ENCODE results near the gene ADGRV1.

Gene ADGRV1

GRCh38 chr5:91090995-91091394 is 532.4 kb downstream of the ADGRV1 start:
- DNase-seq = peak; percentile 9

- DNase-seq = no peak
These were observed 533.1 kb downstream of the ADGRV1 start for GRCh38 chr5:91091471-91092234.

- no peak for DNase-seq
These were observed 534.5 kb downstream of the ADGRV1 start for GRCh38 chr5:91092859-91093783.

- peak; percentile 16 for DNase-seq
These were observed 536.7 kb downstream of the ADGRV1 start for GRCh38 chr5:91095313-91095712.

- no peak for DNase-seq
These were observed 537.3 kb downstream of the ADGRV1 start for GRCh38 chr5:91095786-91096385.

- DNase-seq = no peak
These were observed 539.9 kb downstream of the ADGRV1 start for GRCh38 chr5:91098541-91098940.

GRCh38 chr5:91101600-91102379 is 543.2 kb downstream of the ADGRV1 start:
- peak; percentile 88 for DNase-seq

GRCh38 chr5:91103353-91104061 is 544.9 kb downstream of the ADGRV1 start:
- DNase-seq = no peak

- no peak for DNase-seq
These were observed 545.5 kb downstream of the ADGRV1 start for GRCh38 chr5:91104062-91104448.

- no peak for DNase-seq
These were observed 548.4 kb downstream of the ADGRV1 start for GRCh38 chr5:91106842-91107511.

- no peak for DNase-seq
These were observed 551.0 kb downstream of the ADGRV1 start for GRCh38 chr5:91109634-91110033.

- no peak for DNase-seq
These were observed 552.1 kb downstream of the ADGRV1 start for GRCh38 chr5:91110686-91111085.

GRCh38 chr5:91111473-91112238 is 553.1 kb downstream of the ADGRV1 start:
- DNase-seq = no peak

- DNase-seq = no peak
These were observed 556.1 kb downstream of the ADGRV1 start for GRCh38 chr5:91114658-91115057.

GRCh38 chr5:91118354-91118753 is 559.8 kb downstream of the ADGRV1 start:
- DNase-seq = no peak

- DNase-seq = no peak
These were observed 560.2 kb downstream of the ADGRV1 start for GRCh38 chr5:91118796-91119195.

GRCh38 chr5:91119217-91119616 is 560.6 kb downstream of the ADGRV1 start:
- DNase-seq = no peak

GRCh38 chr5:91119981-91120850 is 561.6 kb downstream of the ADGRV1 start:
- no peak for DNase-seq

- DNase-seq = no peak
These were observed 562.9 kb downstream of the ADGRV1 start for GRCh38 chr5:91121347-91121993.

Data from hematopoietic multipotent progenitor cell treated with erythropoietin and hydrocortisone succinate and interleukin-3 and kit ligand, for 4 days (in vitro differentiated cells).